GM19452 (cell line): ENCODE measurements around the gene OPRL1.

Experiments
- ATAC-seq: cut with Tn5 transposase; IDR thresholded peaks from one replicate; pipeline ENCODE4 v1.9.1; 2021; ENCODE audit not compliant: unreplicated experiment

Gene OPRL1

DNA sequence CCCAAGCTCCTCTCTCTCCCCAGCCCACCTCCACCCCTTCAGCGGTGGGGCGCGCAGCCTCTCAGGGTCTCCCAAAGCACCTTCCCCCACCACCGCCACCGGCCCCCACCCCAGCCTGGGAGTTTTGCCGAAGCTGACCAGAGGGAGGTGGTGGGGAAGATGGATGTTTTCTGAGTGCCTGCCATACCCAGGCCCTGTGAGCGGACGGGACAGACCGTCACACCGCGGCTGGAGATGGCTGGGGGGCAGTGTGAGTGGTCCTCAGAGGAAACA, 38.2 kb upstream of the OPRL1 start:
- ATAC-seq, result no peak

- ATAC-seq, result no peak
These were observed 37.7 kb upstream of the OPRL1 start for GRCh38 chr20:64042054-64042781.

- no peak for ATAC-seq
These were observed 36.1 kb upstream of the OPRL1 start for GRCh38 chr20:64043768-64044167.

GRCh38 chr20:64044484-64045247, 35.2 kb upstream of the OPRL1 start:
- no peak for ATAC-seq

DNA sequence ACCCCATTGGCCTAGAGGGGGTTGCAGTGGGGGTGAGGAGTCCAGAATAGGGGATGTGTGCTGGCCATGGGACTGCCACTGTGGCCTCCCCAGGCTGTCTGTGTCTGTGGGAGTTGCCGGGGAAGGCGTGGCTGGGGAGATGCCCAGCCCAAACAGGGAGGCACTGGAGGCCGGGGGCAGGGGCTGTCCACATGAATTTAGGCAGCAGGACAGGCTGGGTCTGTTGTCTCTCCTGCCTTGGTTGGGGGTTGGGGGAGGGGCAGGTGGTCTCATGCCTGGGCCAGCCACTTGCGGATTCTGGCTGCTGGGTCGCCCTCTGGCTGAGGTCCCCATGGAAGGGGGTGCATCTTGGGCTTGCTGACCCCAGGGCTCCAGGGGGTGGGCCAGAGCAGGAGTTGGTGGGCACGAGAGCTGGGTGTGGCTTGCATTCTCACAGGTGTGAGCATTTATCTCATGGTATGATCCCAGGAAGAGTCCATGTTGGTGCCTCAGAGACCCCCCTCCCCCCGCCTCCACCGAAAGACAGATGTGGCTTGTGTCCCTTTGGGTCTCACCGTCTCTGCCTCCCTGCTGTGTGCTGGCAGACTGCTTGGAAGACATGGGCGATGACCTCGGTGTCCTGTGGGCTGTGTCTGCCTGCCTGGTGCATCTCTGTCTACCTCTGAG, 34.4 kb upstream of the OPRL1 start:
- ATAC-seq, result no peak

GRCh38 chr20:64047046-64047389, 32.9 kb upstream of the OPRL1 start:
- no peak for ATAC-seq

- ATAC-seq, result no peak
These were observed 31.9 kb upstream of the OPRL1 start for GRCh38 chr20:64047968-64048401.

DNA sequence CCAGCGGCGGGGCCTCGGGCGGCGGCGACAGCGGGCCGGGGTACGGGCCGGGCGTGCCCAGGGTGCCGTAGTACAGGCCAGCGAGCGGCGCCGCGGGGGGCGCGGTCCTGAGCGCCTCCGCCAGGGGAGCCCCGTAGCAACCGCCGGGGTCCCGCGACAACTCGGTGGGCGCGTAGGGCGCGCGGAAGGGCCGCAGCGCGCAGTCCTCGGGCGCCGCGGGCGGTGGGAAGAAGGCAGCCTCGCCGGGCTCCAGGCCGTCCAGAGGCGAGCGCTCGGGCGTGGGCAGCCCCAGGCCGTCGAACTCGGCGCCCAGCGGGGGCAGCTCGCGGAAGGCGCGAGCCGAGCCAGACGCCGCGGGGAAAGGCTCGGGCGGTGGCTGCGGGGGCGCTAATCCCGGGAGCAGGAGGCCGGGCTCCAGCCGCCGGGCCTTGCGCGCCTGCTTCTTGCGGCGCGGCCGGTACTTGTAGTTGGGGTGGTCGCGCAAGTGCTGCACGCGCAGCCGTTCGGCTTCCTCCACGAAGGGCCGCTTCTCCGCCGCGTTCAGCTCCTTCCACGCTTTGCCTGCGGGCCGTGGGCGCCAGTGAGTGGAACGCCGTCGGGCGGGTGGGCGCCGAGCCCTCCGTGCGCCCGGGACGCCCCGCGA, 31.4 kb upstream of the OPRL1 start:
- ATAC-seq, result no peak

DNA sequence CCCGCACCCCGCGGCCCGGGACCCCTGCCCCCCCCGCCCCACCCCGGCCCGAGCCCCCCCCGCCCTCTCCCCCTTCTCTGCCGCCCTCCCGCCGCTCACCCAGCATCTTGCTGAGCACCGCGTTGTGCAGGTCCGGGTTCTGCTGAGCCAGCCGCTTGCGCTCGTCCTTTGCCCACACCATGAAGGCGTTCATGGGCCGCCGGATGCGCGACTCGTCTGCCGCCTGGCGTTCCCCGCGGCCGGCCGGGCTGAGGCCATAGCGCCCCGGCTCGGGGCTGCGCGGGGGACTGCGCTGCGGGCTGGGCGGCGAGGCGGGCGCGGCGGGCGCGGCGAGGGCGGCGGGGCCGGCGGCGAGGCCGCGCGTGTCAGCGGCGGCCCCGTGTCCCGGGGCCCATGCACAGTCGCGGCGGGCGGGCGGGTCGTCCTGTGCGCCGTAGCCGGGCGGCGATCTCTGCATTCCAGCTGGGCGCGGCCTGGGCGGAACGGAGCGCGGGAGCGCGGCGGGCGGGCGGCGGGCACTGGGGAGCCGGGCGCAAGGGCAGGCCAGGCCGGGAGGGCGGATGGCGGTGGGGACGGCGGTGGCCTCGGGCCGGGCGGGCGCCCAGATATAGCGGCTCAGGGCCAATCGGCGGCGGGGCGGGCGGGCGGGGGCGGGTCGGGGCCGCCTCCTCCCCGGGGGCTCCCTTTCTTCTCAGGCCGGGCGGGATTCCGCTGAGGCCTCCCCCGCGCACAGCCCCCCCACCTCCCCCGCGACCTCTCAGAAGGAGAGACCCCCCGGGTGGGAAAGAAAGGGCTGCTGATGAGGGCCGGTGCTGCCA, 30.6 kb upstream of the OPRL1 start, which contains the start of gene SOX18:
TSS of gene SOX18 (minus strand) at position 580 of the 818 bp plus-strand sequence. CDS start at position 457, 123 bp downstream.
- no peak for ATAC-seq

DNA sequence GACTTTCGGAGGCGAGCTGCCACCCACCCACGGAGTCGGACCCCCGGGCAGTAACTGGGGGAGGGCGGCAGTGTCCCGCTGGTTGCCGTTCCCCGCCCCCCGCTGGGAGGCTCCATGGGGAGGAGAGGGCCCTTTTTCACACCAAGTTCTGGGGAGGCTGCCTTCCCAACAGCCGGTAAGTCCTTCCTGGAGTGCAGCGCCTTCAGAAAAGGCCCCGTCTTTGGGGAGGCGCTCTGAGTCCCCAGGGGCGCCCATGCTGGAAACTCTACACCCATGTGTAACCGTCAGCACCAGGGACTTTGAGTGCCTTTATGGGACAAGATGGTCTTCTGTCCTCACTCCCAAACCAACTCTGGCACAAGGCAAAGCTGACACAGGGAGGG, 30.0 kb upstream of the OPRL1 start:
- no peak for ATAC-seq

DNA sequence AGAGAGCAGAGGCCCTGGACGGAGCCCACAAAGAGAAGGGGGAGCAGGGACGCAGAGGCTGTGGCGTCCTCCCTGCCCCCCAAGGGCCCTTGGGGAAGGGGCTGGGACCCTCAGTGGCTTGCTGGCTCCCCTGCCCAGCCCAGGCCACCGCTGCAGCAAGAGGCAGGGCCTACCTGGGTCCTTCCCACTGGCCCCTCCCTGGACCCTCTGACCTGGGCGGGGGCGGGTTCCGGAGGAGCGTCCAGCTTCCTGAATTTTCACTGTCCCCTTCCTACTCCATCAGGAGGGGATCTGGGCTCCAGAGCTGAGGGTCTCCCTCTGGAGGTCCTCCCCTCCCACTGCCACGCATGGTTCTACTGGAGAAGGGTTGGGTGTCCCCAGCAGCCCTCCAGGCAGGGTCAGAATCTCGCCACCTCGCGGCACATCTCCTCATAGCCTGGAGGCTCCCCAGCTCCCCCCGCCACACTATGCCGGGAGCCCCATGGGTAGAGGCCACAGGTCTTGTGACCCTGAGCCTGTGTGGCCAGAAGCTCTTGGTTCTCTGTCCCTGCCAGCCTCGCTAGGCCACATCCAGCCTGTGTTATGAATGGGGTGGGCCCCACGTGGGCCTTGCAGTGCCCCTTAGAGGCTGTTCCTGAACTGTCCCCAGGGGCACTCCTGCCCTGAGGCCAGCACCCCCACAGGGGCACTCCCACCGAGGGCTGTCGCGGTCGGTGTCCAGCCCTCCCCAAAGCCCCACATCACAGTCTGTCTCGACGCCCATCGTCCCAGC, 29.4 kb upstream of the OPRL1 start:
- ATAC-seq, result no peak

GRCh38 chr20:64051033-64051452, 28.8 kb upstream of the OPRL1 start:
- no peak for ATAC-seq

DNA sequence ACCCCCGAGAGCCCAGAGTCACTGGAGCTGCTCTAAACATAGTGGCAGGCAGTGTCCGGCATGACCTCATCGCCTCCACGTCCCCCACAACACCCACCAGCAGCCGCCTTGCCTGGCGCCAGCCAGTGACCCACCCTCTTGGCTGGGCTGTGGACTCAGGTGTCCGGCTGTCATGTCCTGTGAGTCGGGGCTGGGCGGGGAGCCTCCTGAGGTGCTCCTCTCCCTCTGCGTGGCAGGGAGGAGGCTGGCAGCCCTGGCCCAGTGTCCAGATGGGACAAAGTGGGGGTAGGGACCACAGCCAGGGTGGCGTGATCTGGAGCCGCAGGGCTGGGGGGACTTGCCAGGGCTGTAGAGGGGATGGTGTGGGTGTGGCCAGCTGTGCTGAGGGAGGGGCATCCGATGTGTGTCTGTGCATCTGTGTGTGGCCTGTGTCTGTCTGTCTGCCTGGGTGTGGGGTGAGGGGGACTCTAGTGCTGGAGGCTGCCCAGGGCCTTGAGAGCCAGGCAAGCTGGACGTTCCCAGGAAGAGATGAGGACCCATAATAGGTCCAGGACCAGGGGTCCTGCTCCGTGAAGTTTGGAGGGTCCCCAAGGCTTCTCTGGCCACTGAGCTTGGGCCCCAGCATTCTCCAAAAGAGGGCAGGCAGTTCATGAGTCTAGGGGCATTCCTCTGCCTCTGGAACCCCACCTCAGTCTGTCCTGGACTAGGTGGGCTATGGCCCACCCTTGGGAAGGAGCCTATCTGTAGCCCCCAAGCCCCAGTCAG, 28.1 kb upstream of the OPRL1 start:
- ATAC-seq, result no peak

- ATAC-seq, result no peak
These were observed 27.6 kb upstream of the OPRL1 start for GRCh38 chr20:64052326-64052722.

DNA sequence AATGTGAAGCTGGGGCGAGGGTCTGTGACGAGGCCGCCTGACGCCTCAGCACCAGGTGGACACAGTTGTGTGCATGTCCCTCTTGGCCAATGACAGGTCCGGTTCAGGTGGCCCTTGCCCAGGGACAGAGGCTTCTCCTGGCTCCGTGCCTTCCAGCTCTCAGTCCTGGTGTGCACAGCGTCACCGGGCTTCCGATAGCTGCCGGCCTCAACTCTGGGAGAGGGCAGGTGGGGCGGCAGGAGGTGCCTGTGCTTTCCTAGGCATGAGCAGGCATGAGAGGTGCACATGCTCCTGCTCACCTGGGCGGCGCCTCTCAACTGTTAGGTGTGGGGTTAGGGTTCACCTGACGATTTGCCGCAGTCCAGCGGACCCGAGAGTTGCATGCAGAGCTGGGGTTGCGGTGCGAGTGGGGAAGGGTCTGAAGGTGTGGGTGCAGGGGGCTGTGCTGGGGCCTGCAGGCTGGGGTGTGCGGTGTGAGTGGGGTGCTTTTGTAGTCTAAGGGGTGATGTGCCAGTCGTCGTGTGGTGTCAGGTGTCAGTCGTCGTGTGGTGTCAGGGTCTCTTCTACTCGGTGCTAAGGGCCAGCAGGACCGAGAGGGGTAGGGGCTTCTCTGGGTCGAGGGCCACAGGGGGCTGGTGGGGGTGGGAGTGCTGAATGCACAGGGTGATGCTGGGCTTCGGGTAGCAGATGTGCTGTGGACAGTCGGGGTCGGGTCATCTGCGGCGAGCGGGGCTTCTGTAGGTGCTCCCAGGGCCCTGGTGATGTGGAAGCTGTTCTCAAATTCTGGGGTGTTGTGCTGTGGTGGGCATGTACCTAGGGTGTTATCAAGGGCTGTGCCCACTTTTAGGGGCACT, 26.7 kb upstream of the OPRL1 start:
- ATAC-seq, result no peak

DNA sequence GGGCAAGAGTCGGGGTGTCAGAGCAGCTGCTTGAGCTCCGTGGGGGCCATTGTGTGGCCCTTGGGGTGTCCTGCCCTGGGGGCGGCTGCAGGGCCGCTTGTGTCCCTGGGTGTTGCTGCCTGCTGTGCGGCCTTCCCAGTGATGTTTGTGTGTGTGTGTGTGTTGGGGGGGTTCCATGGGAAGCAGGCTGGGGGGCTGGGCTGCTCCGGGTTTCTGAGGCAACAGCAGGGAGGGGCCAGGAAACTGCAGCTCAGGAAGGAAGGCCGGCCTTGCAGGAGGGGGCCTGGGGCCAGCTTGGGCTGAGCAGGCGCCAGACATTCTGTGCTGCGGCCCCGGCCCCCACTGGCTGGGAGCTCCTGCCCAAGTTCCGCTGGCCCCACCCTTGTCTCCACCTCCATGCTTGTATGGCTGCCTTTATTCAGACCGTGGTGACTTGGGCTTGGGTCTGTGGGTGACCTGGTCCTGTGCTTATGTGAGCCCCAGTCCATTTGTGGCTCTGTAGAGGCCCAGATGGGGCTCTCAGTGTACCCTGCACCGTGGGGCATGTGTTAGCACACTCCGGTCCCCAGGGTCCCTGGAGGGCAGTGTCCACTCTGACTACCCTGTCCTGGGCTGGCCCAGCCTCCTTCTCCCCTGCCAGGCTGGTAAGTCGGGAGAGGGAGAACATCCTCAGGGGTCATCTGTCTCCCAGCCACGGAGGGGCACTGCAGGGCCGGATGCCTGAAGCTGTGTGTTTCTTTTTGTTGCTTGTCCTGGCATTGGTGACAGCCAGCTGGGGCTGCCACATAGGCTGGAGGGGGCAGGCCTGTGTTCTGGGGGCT, 25.8 kb upstream of the OPRL1 start:
- no peak for ATAC-seq

DNA sequence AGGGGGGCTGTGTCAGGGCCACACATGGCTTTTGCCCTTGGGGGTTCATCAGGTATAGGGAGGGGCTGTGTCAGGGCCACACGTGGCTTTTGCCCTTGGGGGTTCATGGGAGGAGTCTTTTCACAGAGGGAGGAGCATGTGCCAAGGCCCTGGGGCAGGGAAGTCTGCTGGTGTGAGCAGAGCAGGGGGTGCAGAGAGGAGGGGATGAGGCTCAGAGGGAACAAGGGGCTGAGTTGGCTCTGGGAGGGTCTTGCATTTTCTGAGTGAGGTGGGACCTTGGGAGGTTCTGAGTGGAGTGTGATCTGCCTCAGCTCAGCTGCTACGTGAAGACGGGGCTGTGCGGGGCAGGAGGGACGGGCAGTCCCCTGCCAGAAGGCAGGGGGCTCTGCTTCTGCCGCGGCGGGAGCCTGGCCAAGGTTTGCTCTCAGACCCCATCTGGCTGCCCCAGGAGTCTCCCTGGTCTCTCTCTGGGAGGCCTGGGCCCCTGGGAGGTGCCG, 24.4 kb upstream of the OPRL1 start:
- ATAC-seq, result no peak
